ENCODE data around the gene HRNR. TPM values are rescaled to one million over a fixed set of nuclear protein-coding genes. Genes with fewer than 3 reads are reported as not detected.
"Not testable (repeated sequence)": the region's sequence is repeated elsewhere in the genome, so short reads cannot be mapped to it uniquely, and the experiment has no call there.

Gene HRNR
- total and polyA plus RNA-seq, 4 donors, result 0.04 TPM; not detected in 3

- H3K9ac ChIP-seq (ENCODE audit: low read depth in 1 of 2, low read length in 2 of 2); H3K27ac ChIP-seq (ENCODE audit: low read depth in 1 of 2, low read length in 2 of 2); H3K4me1 ChIP-seq (ENCODE audit: control insufficient read depth in 4 of 4, insufficient read depth in 4 of 4, low read length in 3 of 4); H3K36me3 ChIP-seq (ENCODE audit: control insufficient read depth in 4 of 4, insufficient read depth in 3 of 4, low read depth in 1 of 4, low read length in 3 of 4); DNase-seq (ENCODE audit: low spot score); H3K4me3 ChIP-seq (ENCODE audit: low read depth in 1 of 3, low read length in 3 of 3); H3K27me3 ChIP-seq (ENCODE audit: control insufficient read depth in 4 of 4, insufficient read depth in 4 of 4, low read length in 3 of 4); H3K9me3 ChIP-seq (ENCODE audit: control insufficient read depth in 4 of 4, low read length in 3 of 4): not testable (repeated sequence)
- 94% methylated on average over 20 of the region's 21 CpGs for WGBS
Measured at GRCh38 chr1:152214911-152215310, 9.1 kb downstream of the HRNR start.

GRCh38 chr1:152198982-152199381 is 25.0 kb downstream of the HRNR start:
- Histone ChIP-seq H3K36me3 (ENCODE audit: control insufficient read depth in 4 of 4, insufficient read depth in 3 of 4, low read depth in 1 of 4, low read length in 3 of 4) (no peaks in the 10 kb centered on the region), H3K4me3 (ENCODE audit: low read depth in 1 of 3, low read length in 3 of 3) (no peak overlapping the region), H3K27ac (ENCODE audit: low read depth in 1 of 2, low read length in 2 of 2) (no peak overlapping the region), H3K9me3 (ENCODE audit: control insufficient read depth in 4 of 4, low read length in 3 of 4) (no peaks in the 10 kb centered on the region), H3K9ac (ENCODE audit: low read depth in 1 of 2, low read length in 2 of 2) (no peak overlapping the region), H3K27me3 (ENCODE audit: control insufficient read depth in 4 of 4, insufficient read depth in 4 of 4, low read length in 3 of 4) (no peaks in the 10 kb centered on the region), H3K4me1 (ENCODE audit: control insufficient read depth in 4 of 4, insufficient read depth in 4 of 4, low read length in 3 of 4) (no peaks in the 10 kb centered on the region)
- DNase-seq (ENCODE audit: low spot score), result no peak
- no peak for TF ChIP-seq REST (IDR thresholded peaks at IDR 0.05)
- no peak for TF ChIP-seq CTCF (IDR thresholded peaks at IDR 0.05; ENCODE audit: low read depth, low read length, missing input control)
- no peak for TF ChIP-seq TAF1 (conservative IDR thresholded peaks at IDR 0.05)
- no peak for TF ChIP-seq HNF4A (conservative IDR thresholded peaks at IDR 0.05)
- no peak for TF ChIP-seq YY1 (IDR thresholded peaks at IDR 0.05)
- no peak for TF ChIP-seq RAD21 (IDR thresholded peaks at IDR 0.05)
- TF ChIP-seq NR2F2 (IDR thresholded peaks at IDR 0.05), result no peak
- no peak for TF ChIP-seq MAX (IDR thresholded peaks at IDR 0.05)
- no peak for TF ChIP-seq JUND (IDR thresholded peaks at IDR 0.05)

DNA sequence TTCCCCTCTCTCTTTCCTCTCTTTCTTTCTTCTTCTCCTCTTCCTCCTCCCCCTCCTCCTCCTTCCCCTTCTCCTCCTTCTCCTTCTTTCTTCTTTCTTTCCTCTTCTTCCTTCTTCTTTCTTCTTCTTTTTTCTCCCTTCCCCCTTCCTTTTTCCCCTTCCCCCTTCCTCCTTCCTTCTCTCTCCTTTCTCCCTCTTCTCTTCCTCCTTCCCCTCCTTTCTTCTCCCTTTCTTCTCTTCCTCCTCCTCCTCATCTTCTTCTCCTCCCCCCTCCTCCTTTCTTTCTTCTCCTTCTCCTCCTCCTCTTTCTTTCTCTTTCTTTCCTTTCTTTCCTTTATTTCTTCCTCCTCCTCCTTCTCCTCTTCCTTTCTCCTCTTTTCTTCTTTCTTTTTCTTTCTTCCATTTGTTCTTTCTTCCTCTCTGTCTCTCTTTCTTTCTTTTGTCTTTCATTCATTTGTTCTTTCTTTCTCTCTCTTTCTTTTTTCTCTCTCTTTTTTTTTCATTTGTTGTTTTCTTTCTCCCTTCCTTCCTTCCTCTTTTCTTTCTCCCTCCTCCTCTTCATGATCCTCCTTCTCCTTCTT is 26.5 kb downstream of the HRNR start:
- Histone ChIP-seq H3K27me3 (ENCODE audit: control insufficient read depth in 4 of 4, insufficient read depth in 4 of 4, low read length in 3 of 4) (no peaks in the 10 kb centered on the region), H3K27ac (ENCODE audit: low read depth in 1 of 2, low read length in 2 of 2) (no peak overlapping the region), H3K36me3 (ENCODE audit: control insufficient read depth in 4 of 4, insufficient read depth in 3 of 4, low read depth in 1 of 4, low read length in 3 of 4) (no peaks in the 10 kb centered on the region), H3K4me1 (ENCODE audit: control insufficient read depth in 4 of 4, insufficient read depth in 4 of 4, low read length in 3 of 4) (no peaks in the 10 kb centered on the region), H3K4me3 (ENCODE audit: low read depth in 1 of 3, low read length in 3 of 3) (no peak overlapping the region), H3K9ac (ENCODE audit: low read depth in 1 of 2, low read length in 2 of 2) (no peak overlapping the region), H3K9me3 (ENCODE audit: control insufficient read depth in 4 of 4, low read length in 3 of 4) (no peaks in the 10 kb centered on the region)
- DNase-seq (ENCODE audit: low spot score), result no peak
- TF ChIP-seq RAD21 (IDR thresholded peaks at IDR 0.05) (no peak), ATF3 (IDR thresholded peaks at IDR 0.05) (no peak), TAF1 (conservative IDR thresholded peaks at IDR 0.05) (no peak), EGR1 (IDR thresholded peaks at IDR 0.05; ENCODE audit: low read depth in 2 of 2) (no peak), FOXA1 (IDR thresholded peaks at IDR 0.05) (no peak), YY1 (IDR thresholded peaks at IDR 0.05) (no peak)

All from liver (tissue), 9 donors.